HEK293 (cell line): ENCODE results near the gene CAMK2B.

Experiments used
- CTCF ChIA-PET: fragments of 350-600 bp; formaldehyde crosslinking; extraction: SDS; loops from one replicate; lab custom pipeline; 2021; ENCODE audit warnings: antibody characterized with exemption; lab: Yijun Ruan, JAX
- POLR2A ChIA-PET: fragments of 300-600 bp; formaldehyde crosslinking; extraction: SDS; loops from one replicate; lab custom pipeline; 2020; ENCODE audit warnings: antibody characterized with exemption, inconsistent platforms; lab: Yijun Ruan, JAX
- H3K27ac ChIP-seq: fragments of 200-500 bp; sonication (Bioruptor generic); 2 replicates; pipeline ENCODE4 v1.5.1; 2014; ENCODE audit warnings: low read depth, low read length, control low read depth, inconsistent platforms; ENCODE audit errors: extremely low read depth
- H3K36me3 ChIP-seq, 2 experiments: fragments of 200-500 bp in 1 of 2; sonication (Bioruptor generic) in 1 of 2; 1 replicate in 1 of 2; 2 replicates in 1 of 2; pipeline ENCODE4 v1.5.1; 2014 to 2017; ENCODE audit warnings: inconsistent platforms in 2 of 2, low read length in 2 of 2; ENCODE audit not compliant: control insufficient read depth in 2 of 2, insufficient read depth in 1 of 2
- H3K4me1 ChIP-seq: fragments of 200-500 bp; sonication (Bioruptor generic); 2 replicates; pipeline ENCODE4 v1.5.1; 2014; ENCODE audit warnings: mild to moderate bottlenecking, low read length, inconsistent platforms; ENCODE audit not compliant: control insufficient read depth, insufficient read depth
- H3K4me3 ChIP-seq: 2 replicates; pipeline ENCODE4 v1.5.1; 2011; ENCODE audit warnings: low read depth, mild to moderate bottlenecking, control low read depth, low read length, moderate library complexity
- H3K9me3 ChIP-seq: fragments of 200-500 bp; sonication (Bioruptor generic); 2 replicates; pipeline ENCODE4 v1.5.1; 2014; ENCODE audit warnings: low read depth, low read length, inconsistent platforms; ENCODE audit not compliant: control insufficient read depth, insufficient read depth
- GLIS1 ChIP-seq: fragments of 450-650 bp; formaldehyde crosslinking; IDR thresholded peaks from 2 replicates; pipeline ENCODE4 v1.5.1; 2016; ENCODE audit warnings: missing biosample characterization, missing genetic modification characterization
- HOXC10 ChIP-seq: sonication (generic); formaldehyde crosslinking; IDR thresholded peaks from 2 replicates; pipeline ENCODE4 v1.8.1; 2023; ENCODE audit warnings: mild to moderate bottlenecking, missing genetic modification reagents
- ZBTB20 ChIP-seq: fragments of 450-650 bp; formaldehyde crosslinking; IDR thresholded peaks from 2 replicates; pipeline ENCODE4 v1.5.1; 2016; ENCODE audit warnings: missing biosample characterization, missing genetic modification characterization
- ZBTB8A ChIP-seq: fragments of 450-650 bp; formaldehyde crosslinking; IDR thresholded peaks from 2 replicates; pipeline ENCODE4 v1.5.1; 2016; ENCODE audit warnings: missing biosample characterization, missing genetic modification characterization
- ZIC2 ChIP-seq: fragments of 450-650 bp; formaldehyde crosslinking; IDR thresholded peaks from 2 replicates; pipeline ENCODE4 v1.5.1; 2016; ENCODE audit warnings: missing biosample characterization, missing genetic modification characterization
- ZNF174 ChIP-seq: fragments of 450-650 bp; formaldehyde crosslinking; IDR thresholded peaks from 2 replicates; pipeline ENCODE4 v1.5.0; 2017; ENCODE audit warnings: missing biosample characterization, mild to moderate bottlenecking, missing genetic modification characterization
- ZNF266 ChIP-seq: fragments of 450-650 bp; formaldehyde crosslinking; IDR thresholded peaks from 2 replicates; pipeline ENCODE4 v1.5.1; 2016; ENCODE audit warnings: missing biosample characterization, missing genetic modification characterization, low read depth
- ZNF311 ChIP-seq: fragments of 450-650 bp; formaldehyde crosslinking; IDR thresholded peaks from 2 replicates; pipeline ENCODE4 v1.5.1; 2017; ENCODE audit warnings: missing biosample characterization, missing genetic modification characterization, borderline replicate concordance
- ZNF350 ChIP-seq: fragments of 450-650 bp; formaldehyde crosslinking; IDR thresholded peaks from 2 replicates; pipeline ENCODE4 v1.5.0; 2017; ENCODE audit warnings: missing biosample characterization, mild to moderate bottlenecking, missing genetic modification characterization
- ZNF362 ChIP-seq: fragments of 450-650 bp; formaldehyde crosslinking; IDR thresholded peaks from 2 replicates; pipeline ENCODE4 v1.5.1; 2016; ENCODE audit warnings: missing biosample characterization, missing genetic modification characterization
- ZNF416 ChIP-seq: fragments of 450-650 bp; formaldehyde crosslinking; IDR thresholded peaks from 2 replicates; pipeline ENCODE4 v1.5.1; 2016; ENCODE audit warnings: missing biosample characterization, missing genetic modification characterization
- ZNF501 ChIP-seq: fragments of 450-650 bp; formaldehyde crosslinking; IDR thresholded peaks from 2 replicates; pipeline ENCODE4 v1.5.1; 2016; ENCODE audit warnings: missing biosample characterization, missing genetic modification characterization
- ZNF549 ChIP-seq: fragments of 450-650 bp; IDR thresholded peaks from 2 replicates; pipeline ENCODE4 v1.5.1; 2018; ENCODE audit warnings: missing biosample characterization, missing genetic modification characterization, mild to moderate bottlenecking, inconsistent platforms, moderate library complexity
- ZNF600 ChIP-seq: fragments of 450-650 bp; formaldehyde crosslinking; IDR thresholded peaks from 2 replicates; pipeline ENCODE4 v1.5.1; 2016; ENCODE audit warnings: missing biosample characterization, missing genetic modification characterization
- ZNF623 ChIP-seq: fragments of 450-650 bp; formaldehyde crosslinking; IDR thresholded peaks from 2 replicates; pipeline ENCODE4 v1.5.1; 2016; ENCODE audit warnings: missing biosample characterization, missing genetic modification characterization
- ZNF830 ChIP-seq: fragments of 450-650 bp; IDR thresholded peaks from 2 replicates; pipeline ENCODE4 v1.5.0; 2018; ENCODE audit warnings: missing biosample characterization, missing genetic modification characterization, low read depth, mild to moderate bottlenecking, moderate library complexity

The CAMK2B gene

GRCh38 chr7:44238116-44238695, 87.2 kb downstream of the CAMK2B start:
- Histone ChIP-seq H3K4me3 (no peak overlapping the region), H3K4me1 (no peaks in the 10 kb centered on the region), H3K36me3 (no peaks in the 10 kb centered on the region), H3K9me3 (no peaks in the 10 kb centered on the region)
- POLR2A ChIA-PET: no interaction called here
- peak; percentile 51 for TF ChIP-seq GLIS1 (tag by site-specific recombination)
- TF ChIP-seq ZNF830 (tag by site-specific recombination): no peak
- TF ChIP-seq, all 188 proteins: peak for 1
- no peak overlapping the region for H3K27ac ChIP-seq
- CTCF ChIA-PET: interaction anchor here (0.5 kb wide), 1 partner anchor 45 kb away, joined by 3 read pairs; no protein-coding TSS in a partner anchor

GRCh38 chr7:44237696-44238095, 87.7 kb downstream of the CAMK2B start:
- Histone ChIP-seq H3K27ac (no peak overlapping the region), H3K36me3 (no peaks in the 10 kb centered on the region), H3K9me3 (no peaks in the 10 kb centered on the region), H3K4me1 (no peaks in the 10 kb centered on the region), H3K4me3 (no peak overlapping the region)
- TF ChIP-seq ZNF311 (tag by site-specific recombination) (no peak), ZNF501 (tag by site-specific recombination) (no peak)
- ChIA-PET CTCF (interaction anchor here (0.5 kb wide), 1 partner anchor 44 kb away, joined by 3 read pairs; no protein-coding TSS in a partner anchor), POLR2A (no interaction called here)

GRCh38 chr7:44236333-44236728, 89.1 kb downstream of the CAMK2B start:
- TF ChIP-seq ZNF362 (tag by site-specific recombination) (no peak), ZNF549 (tag by site-specific recombination) (no peak), ZNF174 (tag by site-specific recombination) (no peak), ZIC2 (tag by site-specific recombination) (0 out of 2 replicates have a peak, but pooled peaks have one; percentile 4), ZNF623 (tag by site-specific recombination) (no peak), ZNF350 (tag by site-specific recombination) (no peak), ZNF266 (tag by site-specific recombination) (no peak), HOXC10 (no peak)
- TF ChIP-seq, all 188 proteins: peak for 1
- ChIA-PET POLR2A (no interaction called here), CTCF (no interaction called here)
- Histone ChIP-seq H3K9me3 (no peaks in the 10 kb centered on the region), H3K36me3 (no peaks in the 10 kb centered on the region), H3K4me3 (no peak overlapping the region), H3K4me1 (no peaks in the 10 kb centered on the region), H3K27ac (no peak overlapping the region)

GRCh38 chr7:44235582-44236332, 89.6 kb downstream of the CAMK2B start:
- TF ChIP-seq ZIC2 (tag by site-specific recombination) (peak; percentile 71), ZNF600 (no peak), ZBTB8A (tag by site-specific recombination) (no peak), ZNF416 (no peak), ZBTB20 (tag by site-specific recombination) (0 out of 2 replicates have a peak, but pooled peaks have one; percentile 36)
- TF ChIP-seq, all 188 proteins: peak for 2
- Histone ChIP-seq H3K9me3 (no peaks in the 10 kb centered on the region), H3K36me3 (no peaks in the 10 kb centered on the region), H3K4me3 (no peak overlapping the region), H3K4me1 (no peaks in the 10 kb centered on the region), H3K27ac (no peak overlapping the region)
- ChIA-PET POLR2A (no interaction called here), CTCF (interaction anchor here (0.7 kb wide), 1 partner anchor 200 kb away, joined by 7 read pairs; no protein-coding TSS in a partner anchor)
